ENCODE results near the gene OR1J4.
"Not testable (repeated sequence)": the region's sequence is repeated elsewhere in the genome, so short reads cannot be mapped to it uniquely, and the experiment has no call there.

Gene OR1J4

GRCh38 chr9:122518841-122519240 lies at the start of gene OR1J4:
Gene OR1J4 (plus strand): TSS chr9:122519141. CDS start chr9:122519141, 0 bp downstream.
- DNase-seq, result no peak

- DNase-seq, result no peak
Measured at GRCh38 chr9:122474561-122474960, 44.4 kb upstream of the OR1J4 start.

- no peak for DNase-seq
Measured at GRCh38 chr9:122475717-122476116, 43.2 kb upstream of the OR1J4 start.

- no peak for DNase-seq
Measured at GRCh38 chr9:122477346-122477745, 41.6 kb upstream of the OR1J4 start.

- no peak for DNase-seq
Measured at GRCh38 chr9:122477826-122478225, 41.1 kb upstream of the OR1J4 start, which contains the start of gene OR1J1. Gene OR1J1 (minus strand): TSS chr9:122477926. CDS start chr9:122477926, 0 bp downstream.

- no peak for DNase-seq
Measured at GRCh38 chr9:122479062-122479461, 39.9 kb upstream of the OR1J4 start.

- no peak for DNase-seq
Measured at GRCh38 chr9:122498883-122499288, 20.1 kb upstream of the OR1J4 start.

- DNase-seq, result no peak
Measured at GRCh38 chr9:122506964-122507363, 12.0 kb upstream of the OR1J4 start.

- DNase-seq, result no peak
Measured at GRCh38 chr9:122510502-122510901, 8.4 kb upstream of the OR1J4 start, which contains the start of gene OR1J2. Gene OR1J2 (plus strand): TSS chr9:122510802. CDS start chr9:122510802, 0 bp downstream.

GRCh38 chr9:122518226-122518625 lies 715 bp upstream of the OR1J4 start:
- no peak for DNase-seq

GRCh38 chr9:122519376-122519775 lies 435 bp downstream of the OR1J4 start:
- DNase-seq, result no peak

- no peak for DNase-seq
Measured at GRCh38 chr9:122526602-122527001, 7.7 kb downstream of the OR1J4 start.

- DNase-seq, result no peak
Measured at GRCh38 chr9:122527193-122527592, 8.3 kb downstream of the OR1J4 start, which contains the start of gene OR1N1. Gene OR1N1 (minus strand): TSS chr9:122527293. CDS start chr9:122527293, 0 bp downstream.

- DNase-seq, result not testable (repeated sequence)
Measured at GRCh38 chr9:122531157-122531556, 12.2 kb downstream of the OR1J4 start.

GRCh38 chr9:122536134-122536533 lies 17.2 kb downstream of the OR1J4 start:
- DNase-seq, result no peak

GRCh38 chr9:122537066-122537465 lies 18.1 kb downstream of the OR1J4 start:
- DNase-seq, result not testable (repeated sequence)

GRCh38 chr9:122538757-122539156 lies 19.8 kb downstream of the OR1J4 start:
- DNase-seq, result no peak

- no peak for DNase-seq
Measured at GRCh38 chr9:122546196-122546595, 27.3 kb downstream of the OR1J4 start.

- DNase-seq, result no peak
Measured at GRCh38 chr9:122551371-122551770, 32.4 kb downstream of the OR1J4 start.

GRCh38 chr9:122552812-122553211 lies 33.9 kb downstream of the OR1J4 start, which contains the start of gene OR1N2:
Gene OR1N2 (plus strand): TSS chr9:122553112. CDS start chr9:122553212, 100 bp downstream.
- DNase-seq, result no peak

- DNase-seq, result no peak
Measured at GRCh38 chr9:122561446-122561845, 42.5 kb downstream of the OR1J4 start.

- peak; percentile 57 for DNase-seq
Measured at GRCh38 chr9:122562134-122562760, 43.3 kb downstream of the OR1J4 start.

- no peak for DNase-seq
Measured at GRCh38 chr9:122567901-122568300, 49.0 kb downstream of the OR1J4 start.
